ENCODE results near the gene AP4S1.

DNA sequence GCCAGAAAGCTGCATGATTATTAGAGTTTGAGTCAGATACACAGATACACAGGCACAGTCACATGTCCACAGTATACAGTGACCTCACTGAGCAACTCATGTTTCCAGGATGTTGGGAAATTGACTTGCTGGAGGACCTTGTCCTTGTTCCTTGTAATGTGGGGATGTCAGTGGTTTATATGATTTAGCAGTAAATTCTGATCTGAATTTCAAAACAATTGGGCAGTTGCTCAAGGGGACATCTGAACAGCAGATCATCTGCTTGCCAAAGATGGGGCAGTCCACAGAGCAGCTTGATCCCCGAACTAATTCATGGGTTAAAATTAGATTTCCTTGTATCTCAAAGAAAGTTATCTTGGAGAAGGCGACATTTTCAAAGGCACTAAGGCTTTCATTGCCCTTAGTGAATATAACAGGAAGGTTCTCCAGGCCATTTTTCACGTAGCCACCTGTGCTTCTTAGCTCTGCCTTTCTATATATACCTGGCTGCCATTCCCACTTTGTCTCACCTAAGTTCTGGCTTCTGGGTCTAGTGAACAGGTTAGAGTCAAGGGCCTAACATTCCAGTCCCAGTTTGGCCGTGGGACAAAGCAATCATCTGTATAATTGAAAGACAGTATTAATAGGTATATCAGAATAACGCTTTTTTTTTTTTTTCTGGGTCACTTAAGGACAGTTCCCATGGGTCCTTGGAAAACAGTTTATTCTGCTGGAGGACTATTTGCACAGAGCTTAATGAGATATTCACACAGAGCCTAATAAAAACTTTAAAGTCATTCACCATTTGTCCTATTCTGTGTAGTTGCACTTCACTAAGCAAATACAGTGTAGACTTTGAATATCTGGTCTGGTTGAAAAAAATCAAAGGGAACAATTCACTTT, 65.7 kb downstream of the AP4S1 start:
- TF ChIP-seq, protein P1, sequence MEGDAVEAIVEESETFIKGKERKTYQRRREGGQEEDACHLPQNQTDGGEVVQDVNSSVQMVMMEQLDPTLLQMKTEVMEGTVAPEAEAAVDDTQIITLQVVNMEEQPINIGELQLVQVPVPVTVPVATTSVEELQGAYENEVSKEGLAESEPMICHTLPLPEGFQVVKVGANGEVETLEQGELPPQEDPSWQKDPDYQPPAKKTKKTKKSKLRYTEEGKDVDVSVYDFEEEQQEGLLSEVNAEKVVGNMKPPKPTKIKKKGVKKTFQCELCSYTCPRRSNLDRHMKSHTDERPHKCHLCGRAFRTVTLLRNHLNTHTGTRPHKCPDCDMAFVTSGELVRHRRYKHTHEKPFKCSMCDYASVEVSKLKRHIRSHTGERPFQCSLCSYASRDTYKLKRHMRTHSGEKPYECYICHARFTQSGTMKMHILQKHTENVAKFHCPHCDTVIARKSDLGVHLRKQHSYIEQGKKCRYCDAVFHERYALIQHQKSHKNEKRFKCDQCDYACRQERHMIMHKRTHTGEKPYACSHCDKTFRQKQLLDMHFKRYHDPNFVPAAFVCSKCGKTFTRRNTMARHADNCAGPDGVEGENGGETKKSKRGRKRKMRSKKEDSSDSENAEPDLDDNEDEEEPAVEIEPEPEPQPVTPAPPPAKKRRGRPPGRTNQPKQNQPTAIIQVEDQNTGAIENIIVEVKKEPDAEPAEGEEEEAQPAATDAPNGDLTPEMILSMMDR (tag by site-specific recombination; IDR thresholded peaks at IDR 0.05), result no peak
- no peak for TF ChIP-seq GLIS2 (tag by site-specific recombination; IDR thresholded peaks at IDR 0.05)
- TF ChIP-seq, protein P2, sequence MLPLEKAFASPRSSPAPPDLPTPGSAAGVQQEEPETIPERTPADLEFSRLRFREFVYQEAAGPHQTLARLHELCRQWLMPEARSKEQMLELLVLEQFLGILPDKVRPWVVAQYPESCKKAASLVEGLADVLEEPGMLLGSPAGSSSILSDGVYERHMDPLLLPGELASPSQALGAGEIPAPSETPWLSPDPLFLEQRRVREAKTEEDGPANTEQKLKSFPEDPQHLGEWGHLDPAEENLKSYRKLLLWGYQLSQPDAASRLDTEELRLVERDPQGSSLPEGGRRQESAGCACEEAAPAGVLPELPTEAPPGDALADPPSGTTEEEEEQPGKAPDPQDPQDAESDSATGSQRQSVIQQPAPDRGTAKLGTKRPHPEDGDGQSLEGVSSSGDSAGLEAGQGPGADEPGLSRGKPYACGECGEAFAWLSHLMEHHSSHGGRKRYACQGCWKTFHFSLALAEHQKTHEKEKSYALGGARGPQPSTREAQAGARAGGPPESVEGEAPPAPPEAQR (tag by site-specific recombination; IDR thresholded peaks at IDR 0.05), result no peak
- no peak for TF ChIP-seq ZNF292 (tag by site-specific recombination; IDR thresholded peaks at IDR 0.05; ENCODE audit: borderline replicate concordance, low read depth)
- no peak for TF ChIP-seq HOXA7 (CRISPR knock-in tag; IDR thresholded peaks at IDR 0.05; ENCODE audit: borderline replicate concordance)
- no peak for TF ChIP-seq ZNF324 (tag by site-specific recombination; IDR thresholded peaks at IDR 0.05)
- no peak for TF ChIP-seq SP2 (tag by site-specific recombination; IDR thresholded peaks at IDR 0.05)
- no peak for TF ChIP-seq ZNF114 (tag by site-specific recombination; IDR thresholded peaks at IDR 0.05)
- TF ChIP-seq ZNF654 (tag by site-specific recombination; IDR thresholded peaks at IDR 0.05; ENCODE audit: low read depth), result no peak
- no peak for TF ChIP-seq ZNF274 (IDR thresholded peaks at IDR 0.05; ENCODE audit: low read length)
- TF ChIP-seq ZNF274 (tag by site-specific recombination; IDR thresholded peaks at IDR 0.05; ENCODE audit: borderline replicate concordance), result no peak
- TF ChIP-seq, protein P3, sequence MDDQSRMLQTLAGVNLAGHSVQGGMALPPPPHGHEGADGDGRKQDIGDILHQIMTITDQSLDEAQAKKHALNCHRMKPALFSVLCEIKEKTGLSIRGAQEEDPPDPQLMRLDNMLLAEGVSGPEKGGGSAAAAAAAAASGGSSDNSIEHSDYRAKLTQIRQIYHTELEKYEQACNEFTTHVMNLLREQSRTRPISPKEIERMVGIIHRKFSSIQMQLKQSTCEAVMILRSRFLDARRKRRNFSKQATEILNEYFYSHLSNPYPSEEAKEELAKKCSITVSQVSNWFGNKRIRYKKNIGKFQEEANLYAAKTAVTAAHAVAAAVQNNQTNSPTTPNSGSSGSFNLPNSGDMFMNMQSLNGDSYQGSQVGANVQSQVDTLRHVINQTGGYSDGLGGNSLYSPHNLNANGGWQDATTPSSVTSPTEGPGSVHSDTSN (CRISPR knock-in tag; IDR thresholded peaks at IDR 0.05), result no peak

Data from HEK293 (cell line).